DND-41 (cell line): Measurements from ENCODE around the gene USP32.

Source experiments
- EZH2 ChIP-seq: IDR thresholded peaks from 3 replicates; pipeline ENCODE4 v1.6.1; 2012; ENCODE audit warnings: borderline replicate concordance, low read depth, mild to moderate bottlenecking, moderate library complexity, low read length, inconsistent platforms; ENCODE audit not compliant: severe bottlenecking
- TF ChIP-seq, protein P1 (sequence below): IDR thresholded peaks from 2 replicates; pipeline ENCODE4 v1.5.1; 2012; ENCODE audit warnings: borderline replicate concordance, low read length, moderate library complexity, mild to moderate bottlenecking; ENCODE audit not compliant: poor library complexity, severe bottlenecking; ENCODE audit errors: extremely low read depth

DNA sequence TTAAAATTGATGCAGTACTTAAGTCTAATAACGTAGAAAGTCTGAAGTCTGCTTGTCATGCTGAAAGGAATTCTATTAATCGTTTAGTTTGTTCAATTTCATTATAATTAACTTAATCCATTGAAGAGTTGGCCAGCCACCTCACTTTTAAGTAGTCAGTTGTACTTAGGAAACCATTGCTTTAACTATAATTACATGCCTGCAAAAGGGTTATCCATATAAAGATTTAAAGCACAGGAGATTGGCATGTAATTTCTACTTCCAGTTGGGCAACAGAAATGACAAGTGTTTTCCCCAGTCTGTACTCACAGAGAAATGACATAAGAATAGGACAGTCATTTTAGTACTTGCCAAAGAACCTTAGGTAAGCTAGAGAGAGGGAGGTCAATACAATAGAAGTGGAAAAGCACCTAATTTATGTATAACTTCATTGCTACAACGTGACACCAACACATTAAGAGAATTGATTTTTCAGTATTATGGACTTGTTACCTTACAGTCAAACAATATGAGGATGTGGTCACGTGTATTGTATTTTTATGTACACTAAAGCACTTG is 3.7 kb upstream of the USP32 start:
- TF ChIP-seq, protein P1, sequence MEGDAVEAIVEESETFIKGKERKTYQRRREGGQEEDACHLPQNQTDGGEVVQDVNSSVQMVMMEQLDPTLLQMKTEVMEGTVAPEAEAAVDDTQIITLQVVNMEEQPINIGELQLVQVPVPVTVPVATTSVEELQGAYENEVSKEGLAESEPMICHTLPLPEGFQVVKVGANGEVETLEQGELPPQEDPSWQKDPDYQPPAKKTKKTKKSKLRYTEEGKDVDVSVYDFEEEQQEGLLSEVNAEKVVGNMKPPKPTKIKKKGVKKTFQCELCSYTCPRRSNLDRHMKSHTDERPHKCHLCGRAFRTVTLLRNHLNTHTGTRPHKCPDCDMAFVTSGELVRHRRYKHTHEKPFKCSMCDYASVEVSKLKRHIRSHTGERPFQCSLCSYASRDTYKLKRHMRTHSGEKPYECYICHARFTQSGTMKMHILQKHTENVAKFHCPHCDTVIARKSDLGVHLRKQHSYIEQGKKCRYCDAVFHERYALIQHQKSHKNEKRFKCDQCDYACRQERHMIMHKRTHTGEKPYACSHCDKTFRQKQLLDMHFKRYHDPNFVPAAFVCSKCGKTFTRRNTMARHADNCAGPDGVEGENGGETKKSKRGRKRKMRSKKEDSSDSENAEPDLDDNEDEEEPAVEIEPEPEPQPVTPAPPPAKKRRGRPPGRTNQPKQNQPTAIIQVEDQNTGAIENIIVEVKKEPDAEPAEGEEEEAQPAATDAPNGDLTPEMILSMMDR, result no peak
- no peak for TF ChIP-seq EZH2
